Astrocyte (in vitro differentiated cells and primary cell): ENCODE results near the gene VOPP1.

Experiments used
- CTCF ChIP-seq: IDR thresholded peaks from 2 replicates; pipeline ENCODE4 v1.5.1; 2011; ENCODE audit warnings: low read depth, mild to moderate bottlenecking, inconsistent platforms, low read length, moderate library complexity; ENCODE audit not compliant: insufficient read depth
- EZH2 ChIP-seq: IDR thresholded peaks from 2 replicates; pipeline ENCODE4 v1.6.1; 2012; ENCODE audit warnings: mild to moderate bottlenecking, low read length, inconsistent platforms; ENCODE audit not compliant: insufficient read depth

DNA sequence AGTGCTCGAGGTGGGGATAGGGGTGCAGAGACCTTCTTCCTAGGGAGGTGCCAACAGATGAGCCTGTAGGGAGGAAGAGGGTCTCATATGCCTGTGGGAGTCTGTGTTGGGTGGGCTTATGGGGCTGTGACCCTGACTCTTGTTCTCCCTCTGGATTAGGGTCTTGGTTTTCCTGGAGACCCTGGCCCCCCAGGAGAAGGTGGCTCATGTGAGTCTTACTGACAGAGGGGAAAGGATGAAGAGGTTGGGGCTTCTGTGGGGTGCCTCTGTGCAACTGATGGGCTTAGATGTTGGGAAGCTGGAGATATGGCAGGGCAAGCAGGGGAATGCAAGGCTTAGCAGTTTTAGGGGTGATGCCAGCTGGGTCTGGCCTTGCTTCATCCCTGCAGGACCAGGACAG is 20.2 kb upstream of the VOPP1 start:
- no peak for TF ChIP-seq CTCF
- TF ChIP-seq EZH2, result no peak
